Thyroid gland (tissue), 4 donors: ENCODE measurements around the gene CPLX3. TPM values are rescaled to one million over a fixed set of nuclear protein-coding genes. Genes with fewer than 3 reads are reported as not detected.
A peak's percentile ranks its signal among the peaks of the same experiment; 100 is the strongest.

Experiments
- DNase-seq, 2 donors: peaks; one replicate each; pipeline ENCODE4 v3.0.0-alpha.2; 2019
- H3K27ac ChIP-seq, 3 donors: fragments of 200-600 bp; sonication (generic); 1 replicate in 2 of 3; 2 replicates in 1 of 3; pipeline ENCODE4 v1.5.1; 2016 to 2019; ENCODE audit warnings: mild to moderate bottlenecking in 1 of 3, moderate library complexity in 1 of 3
- H3K27me3 ChIP-seq: fragments of 200-600 bp; sonication (generic); one replicate; pipeline ENCODE4 v1.5.1; 2019
- H3K36me3 ChIP-seq, 2 donors: fragments of 200-600 bp; sonication (generic); one replicate each; pipeline ENCODE4 v1.5.1; 2016 to 2019
- H3K4me1 ChIP-seq, 2 donors: fragments of 200-600 bp; sonication (generic); one replicate each; pipeline ENCODE4 v1.5.1; 2017 to 2019
- H3K4me3 ChIP-seq, 3 donors: fragments of 200-600 bp; sonication (generic); replicated peaks in 1 of 3; 1 replicate in 2 of 3; 2 replicates in 1 of 3; pipeline ENCODE4 v1.5.1; 2016; ENCODE audit warnings: mild to moderate bottlenecking in 1 of 3
- H3K9me3 ChIP-seq: fragments of 200-600 bp; sonication (generic); one replicate; pipeline ENCODE4 v1.5.1; 2017
- POLR2A ChIP-seq, 2 donors: fragments of 450-650 bp; IDR thresholded peaks; one replicate each; pipeline ENCODE4 v1.6.1; 2017; ENCODE audit warnings: antibody characterized with exemption in 2 of 2, mild to moderate bottlenecking in 2 of 2, moderate library complexity in 1 of 2
- WGBS, 2 donors: methylation state at CpG; one replicate each; pipeline ENCODE4 v1.1.5; 2017; 5-methylcytosine and 5-hydroxymethylcytosine counted together
- intact Hi-C: fragments of 100-400 bp; cut with DNase I; formaldehyde crosslinking; loops from one replicate; pipeline ENCODE4 v1.15.1; 2023
- total RNA-seq, 4 donors: library from RNA; depleted of rRNA; stranded (reverse); fragments of >200 nt; gene quantifications; one replicate each; pipeline ENCODE4 v1.2.3, GENCODE V29; 2016
- TF ChIP-seq, protein P1 (sequence below), 6 experiments: fragments of 200-600 bp in 3 of 6; fragments of 450-650 bp in 3 of 6; sonication (generic) in 3 of 6; IDR thresholded peaks; one replicate each; pipeline ENCODE4 v1.5.1; 2016 to 2019; ENCODE audit warnings: antibody characterized with exemption in 6 of 6, mild to moderate bottlenecking in 2 of 6, inconsistent platforms in 1 of 6, moderate library complexity in 1 of 6

The CPLX3 gene
- total RNA-seq, 4 donors from 2014 or later: not detected

DNA sequence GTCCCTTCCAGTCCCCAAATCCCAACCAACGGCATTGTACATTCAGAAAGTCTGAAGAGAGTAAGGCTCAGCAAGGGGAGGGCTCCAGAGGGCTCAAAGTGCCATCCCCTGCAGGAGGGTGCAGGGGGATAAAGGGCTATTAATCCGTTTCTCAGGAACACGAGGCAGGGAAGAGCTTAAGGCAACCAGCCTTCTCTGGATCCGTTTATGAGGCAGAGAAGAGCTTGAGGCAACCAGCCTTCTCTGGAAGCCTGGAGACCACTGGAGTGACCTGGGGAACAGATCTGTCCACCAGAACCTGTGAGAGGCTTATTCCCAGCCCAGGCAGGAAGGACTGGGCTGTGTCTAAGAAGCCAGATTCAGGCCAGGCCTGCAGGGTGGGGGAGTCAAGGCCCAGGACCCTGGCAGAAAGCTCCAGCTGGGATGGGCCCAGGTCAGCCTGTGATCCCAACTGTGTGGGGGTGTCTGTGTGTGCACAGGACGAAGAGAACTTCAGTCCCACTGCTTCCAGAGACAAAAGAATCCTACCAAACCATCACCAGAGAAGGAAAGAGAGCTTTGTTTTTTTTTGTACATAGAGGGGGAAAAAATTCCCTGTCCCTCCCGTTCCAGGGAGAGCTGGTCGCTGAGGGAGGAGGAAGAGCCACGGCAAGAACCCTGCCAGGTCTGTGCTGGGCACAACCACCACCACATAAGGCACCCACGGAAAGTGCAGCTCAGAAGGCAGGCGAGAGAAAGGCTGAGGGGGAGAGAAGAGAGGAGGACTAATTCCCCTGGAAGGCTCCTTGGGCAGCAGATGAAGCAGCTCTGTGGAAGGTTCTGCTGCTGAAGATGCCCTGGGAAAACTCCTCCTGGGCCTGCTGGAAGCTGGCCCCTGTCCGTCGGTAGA, 18.1 kb downstream of the CPLX3 start:
- no peaks in the 10 kb centered on the region for H3K27me3 ChIP-seq
- peaks cover 10 to 19% of the 10 kb centered on the region in 2 donors for H3K36me3 ChIP-seq
- H3K4me1 ChIP-seq: peaks cover 29 to 40% of the 10 kb centered on the region in 2 donors
- no peak overlapping the region for H3K27ac ChIP-seq
- intact Hi-C loops: loop anchor here (5.0 kb wide), 1 partner anchor 48 kb away; the partner anchor contains the start of gene MPI
- no peak for DNase-seq
- TF ChIP-seq, protein P1, sequence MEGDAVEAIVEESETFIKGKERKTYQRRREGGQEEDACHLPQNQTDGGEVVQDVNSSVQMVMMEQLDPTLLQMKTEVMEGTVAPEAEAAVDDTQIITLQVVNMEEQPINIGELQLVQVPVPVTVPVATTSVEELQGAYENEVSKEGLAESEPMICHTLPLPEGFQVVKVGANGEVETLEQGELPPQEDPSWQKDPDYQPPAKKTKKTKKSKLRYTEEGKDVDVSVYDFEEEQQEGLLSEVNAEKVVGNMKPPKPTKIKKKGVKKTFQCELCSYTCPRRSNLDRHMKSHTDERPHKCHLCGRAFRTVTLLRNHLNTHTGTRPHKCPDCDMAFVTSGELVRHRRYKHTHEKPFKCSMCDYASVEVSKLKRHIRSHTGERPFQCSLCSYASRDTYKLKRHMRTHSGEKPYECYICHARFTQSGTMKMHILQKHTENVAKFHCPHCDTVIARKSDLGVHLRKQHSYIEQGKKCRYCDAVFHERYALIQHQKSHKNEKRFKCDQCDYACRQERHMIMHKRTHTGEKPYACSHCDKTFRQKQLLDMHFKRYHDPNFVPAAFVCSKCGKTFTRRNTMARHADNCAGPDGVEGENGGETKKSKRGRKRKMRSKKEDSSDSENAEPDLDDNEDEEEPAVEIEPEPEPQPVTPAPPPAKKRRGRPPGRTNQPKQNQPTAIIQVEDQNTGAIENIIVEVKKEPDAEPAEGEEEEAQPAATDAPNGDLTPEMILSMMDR (IDR thresholded peaks at IDR 0.05): no peak
- TF ChIP-seq POLR2A (IDR thresholded peaks at IDR 0.05): no peak
- WGBS, 2 donors: 89 to 90% methylated on average over 11 to 12 of the region's 12 CpGs
- H3K9me3 ChIP-seq: no peaks in the 10 kb centered on the region
- H3K4me3 ChIP-seq: no peak overlapping the region

DNA sequence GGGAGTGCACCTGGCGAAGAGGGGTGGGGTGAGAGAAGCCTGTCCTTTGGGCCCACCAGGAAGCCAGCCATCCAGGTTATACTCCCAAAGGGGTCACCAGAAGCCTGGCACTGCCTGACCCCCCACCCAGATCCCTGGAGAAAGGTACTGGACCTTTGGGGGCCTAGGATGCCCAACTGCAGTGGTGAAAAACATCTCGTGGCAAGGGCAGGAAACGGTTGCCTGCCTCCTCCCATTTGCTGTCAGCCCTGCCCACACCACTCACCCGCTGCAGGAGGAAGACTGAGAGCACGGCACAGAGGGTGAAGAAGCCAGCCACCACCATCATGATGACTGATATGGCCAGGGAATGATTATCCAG, 18.8 kb downstream of the CPLX3 start:
- Histone ChIP-seq H3K36me3 (peaks cover 11 to 24% of the 10 kb centered on the region in 2 donors), H3K27me3 (no peaks in the 10 kb centered on the region), H3K9me3 (no peaks in the 10 kb centered on the region), H3K4me1 (peaks cover 29 to 40% of the 10 kb centered on the region in 2 donors), H3K4me3 (no peak overlapping the region), H3K27ac (no peak overlapping the region)
- no peak for TF ChIP-seq POLR2A (IDR thresholded peaks at IDR 0.05)
- TF ChIP-seq, protein P1 (IDR thresholded peaks at IDR 0.05): no peak
- intact Hi-C loops: no loop called here
- DNase-seq: no peak
- WGBS, 2 donors: 90 to 92% methylated on average over 5 of the region's 5 CpGs

DNA sequence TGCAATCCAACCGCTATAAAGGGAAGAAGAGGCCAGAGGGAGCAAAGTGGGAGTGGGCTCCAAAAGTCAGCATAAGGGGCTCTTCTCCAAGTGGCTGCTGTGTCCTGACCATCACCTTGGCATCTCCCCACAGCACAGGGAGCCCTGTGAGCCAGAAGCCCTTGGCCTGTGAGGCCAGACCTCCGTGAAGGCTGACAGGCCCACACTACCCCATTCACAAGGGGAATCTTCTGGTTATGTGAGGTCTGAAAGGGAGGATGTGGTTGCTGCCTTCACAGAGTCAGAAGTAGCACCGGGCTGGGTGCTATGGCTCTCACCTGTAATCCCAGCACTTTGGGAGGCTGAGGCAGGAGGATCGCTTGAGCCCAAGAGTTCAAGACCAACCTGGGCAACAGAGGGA, 19.2 kb downstream of the CPLX3 start:
- Histone ChIP-seq H3K36me3 (peaks cover 15 to 26% of the 10 kb centered on the region in 2 donors), H3K27ac (peak overlapping the region in 1 of 3 donors; percentile 38), H3K9me3 (no peaks in the 10 kb centered on the region), H3K4me1 (peaks cover 29 to 40% of the 10 kb centered on the region in 2 donors), H3K4me3 (no peak overlapping the region), H3K27me3 (no peaks in the 10 kb centered on the region)
- intact Hi-C loops: no loop called here
- TF ChIP-seq, protein P1 (IDR thresholded peaks at IDR 0.05): no peak
- no peak for TF ChIP-seq POLR2A (IDR thresholded peaks at IDR 0.05)
- DNase-seq: no peak
- WGBS, 2 donors: 87 to 90% methylated on average over 4 of the region's 4 CpGs

DNA sequence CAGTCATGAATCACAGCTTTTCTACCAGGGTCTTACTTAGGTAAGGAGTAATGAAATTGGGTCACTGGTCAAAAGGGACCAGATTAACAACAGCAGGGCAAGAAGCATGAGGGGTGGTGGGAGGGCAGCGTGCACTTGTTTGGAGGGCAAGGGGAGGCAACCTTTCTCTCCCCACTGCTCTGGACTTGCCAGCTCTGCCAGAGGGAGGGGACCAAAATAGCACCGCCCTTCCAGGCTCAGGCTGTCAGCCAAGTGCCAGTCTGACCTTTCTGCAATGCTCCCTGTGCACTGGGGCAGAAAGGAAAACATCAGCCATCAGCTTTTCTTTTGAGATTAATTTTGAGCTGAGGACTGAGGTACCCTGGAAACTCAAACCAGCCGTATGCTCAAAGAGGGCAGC, 21.0 kb downstream of the CPLX3 start:
- Histone ChIP-seq H3K4me3 (no peak overlapping the region), H3K27ac (peak overlapping the region; percentile 28 to 65 (median 53)), H3K27me3 (no peaks in the 10 kb centered on the region), H3K4me1 (peaks cover 15 to 25% of the 10 kb centered on the region in 2 donors), H3K9me3 (no peaks in the 10 kb centered on the region), H3K36me3 (peaks cover 33 to 41% of the 10 kb centered on the region in 2 donors)
- intact Hi-C loops: no loop called here
- peak; percentile 84 to 85 for DNase-seq
- TF ChIP-seq POLR2A (IDR thresholded peaks at IDR 0.05): no peak
- TF ChIP-seq, protein P1 (IDR thresholded peaks at IDR 0.05): no peak
- WGBS, 2 donors: 21 to 55% methylated on average over 3 of the region's 3 CpGs

DNA sequence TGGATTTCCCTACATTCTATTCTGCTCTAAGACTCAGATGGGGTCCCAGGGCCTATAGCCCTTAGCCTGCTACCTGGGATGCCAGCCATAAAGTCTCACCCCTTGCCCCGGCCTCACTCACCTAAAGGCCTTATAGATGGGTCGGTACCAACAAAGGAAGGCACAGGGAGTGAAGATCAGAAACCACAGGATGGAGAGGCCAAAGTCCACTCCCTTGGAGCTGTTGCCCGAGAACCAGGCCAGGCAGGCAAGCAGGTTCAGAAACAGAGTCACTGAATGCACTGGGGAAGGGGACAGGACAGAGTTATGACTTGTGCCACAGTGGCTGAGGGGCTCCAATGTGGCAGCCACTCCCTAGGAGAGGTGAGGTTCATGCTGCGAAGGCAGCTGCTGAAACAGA, 24.0 kb downstream of the CPLX3 start:
- DNase-seq: no peak
- Histone ChIP-seq H3K4me1 (peaks cover 14 to 18% of the 10 kb centered on the region in 2 donors), H3K27ac (no peak overlapping the region), H3K27me3 (no peaks in the 10 kb centered on the region), H3K9me3 (no peaks in the 10 kb centered on the region), H3K4me3 (no peak overlapping the region), H3K36me3 (peaks cover 47 to 49% of the 10 kb centered on the region in 2 donors)
- no peak for TF ChIP-seq POLR2A (IDR thresholded peaks at IDR 0.05)
- TF ChIP-seq, protein P1 (IDR thresholded peaks at IDR 0.05): no peak
- intact Hi-C loops: no loop called here
- 98 to 100% methylated on average over 4 of the region's 4 CpGs for WGBS, 2 donors
